HG02943 (cell line): ENCODE data around the gene CHRNB2.

Experiments used
- ATAC-seq: cut with Tn5 transposase; IDR thresholded peaks from one replicate; pipeline ENCODE4 v1.9.1; 2021; ENCODE audit warnings: mild to moderate bottlenecking, low read depth, moderate library complexity; ENCODE audit not compliant: unreplicated experiment

Gene CHRNB2

GRCh38 chr1:154629061-154629674, 61.6 kb downstream of the CHRNB2 start:
- no peak for ATAC-seq
